Thyroid gland (tissue), 4 donors: Measurements from ENCODE around the gene TBX21. TPM values are rescaled to one million over a fixed set of nuclear protein-coding genes. Genes with fewer than 3 reads are reported as not detected.

Source experiments
- DNase-seq, 2 donors: peaks; one replicate each; pipeline ENCODE4 v3.0.0-alpha.2; 2019
- H3K27ac ChIP-seq, 3 donors: fragments of 200-600 bp; sonication (generic); 1 replicate in 2 of 3; 2 replicates in 1 of 3; pipeline ENCODE4 v1.5.1; 2016 to 2019; ENCODE audit warnings: mild to moderate bottlenecking in 1 of 3, moderate library complexity in 1 of 3
- H3K27me3 ChIP-seq: fragments of 200-600 bp; sonication (generic); one replicate; pipeline ENCODE4 v1.5.1; 2019
- H3K36me3 ChIP-seq, 2 donors: fragments of 200-600 bp; sonication (generic); one replicate each; pipeline ENCODE4 v1.5.1; 2016 to 2019
- H3K4me1 ChIP-seq, 2 donors: fragments of 200-600 bp; sonication (generic); one replicate each; pipeline ENCODE4 v1.5.1; 2017 to 2019
- H3K4me3 ChIP-seq, 3 donors: fragments of 200-600 bp; sonication (generic); replicated peaks in 1 of 3; 1 replicate in 2 of 3; 2 replicates in 1 of 3; pipeline ENCODE4 v1.5.1; 2016; ENCODE audit warnings: mild to moderate bottlenecking in 1 of 3
- H3K9me3 ChIP-seq: fragments of 200-600 bp; sonication (generic); one replicate; pipeline ENCODE4 v1.5.1; 2017
- POLR2A ChIP-seq, 2 donors: fragments of 450-650 bp; IDR thresholded peaks; one replicate each; pipeline ENCODE4 v1.6.1; 2017; ENCODE audit warnings: antibody characterized with exemption in 2 of 2, mild to moderate bottlenecking in 2 of 2, moderate library complexity in 1 of 2
- WGBS, 2 donors: methylation state at CpG; one replicate each; pipeline ENCODE4 v1.1.5; 2017; 5-methylcytosine and 5-hydroxymethylcytosine counted together
- intact Hi-C: fragments of 100-400 bp; cut with DNase I; formaldehyde crosslinking; loops from one replicate; pipeline ENCODE4 v1.15.1; 2023
- total RNA-seq, 4 donors: library from RNA; depleted of rRNA; stranded (reverse); fragments of >200 nt; gene quantifications; one replicate each; pipeline ENCODE4 v1.2.3, GENCODE V29; 2016
- TF ChIP-seq, protein P1 (sequence below), 6 experiments: fragments of 200-600 bp in 3 of 6; fragments of 450-650 bp in 3 of 6; sonication (generic) in 3 of 6; IDR thresholded peaks; one replicate each; pipeline ENCODE4 v1.5.1; 2016 to 2019; ENCODE audit warnings: antibody characterized with exemption in 6 of 6, mild to moderate bottlenecking in 2 of 6, inconsistent platforms in 1 of 6, moderate library complexity in 1 of 6

The TBX21 gene
- total RNA-seq, 4 donors from 2014 or later, result 0.40 to 2.9 (median 0.87) TPM

DNA sequence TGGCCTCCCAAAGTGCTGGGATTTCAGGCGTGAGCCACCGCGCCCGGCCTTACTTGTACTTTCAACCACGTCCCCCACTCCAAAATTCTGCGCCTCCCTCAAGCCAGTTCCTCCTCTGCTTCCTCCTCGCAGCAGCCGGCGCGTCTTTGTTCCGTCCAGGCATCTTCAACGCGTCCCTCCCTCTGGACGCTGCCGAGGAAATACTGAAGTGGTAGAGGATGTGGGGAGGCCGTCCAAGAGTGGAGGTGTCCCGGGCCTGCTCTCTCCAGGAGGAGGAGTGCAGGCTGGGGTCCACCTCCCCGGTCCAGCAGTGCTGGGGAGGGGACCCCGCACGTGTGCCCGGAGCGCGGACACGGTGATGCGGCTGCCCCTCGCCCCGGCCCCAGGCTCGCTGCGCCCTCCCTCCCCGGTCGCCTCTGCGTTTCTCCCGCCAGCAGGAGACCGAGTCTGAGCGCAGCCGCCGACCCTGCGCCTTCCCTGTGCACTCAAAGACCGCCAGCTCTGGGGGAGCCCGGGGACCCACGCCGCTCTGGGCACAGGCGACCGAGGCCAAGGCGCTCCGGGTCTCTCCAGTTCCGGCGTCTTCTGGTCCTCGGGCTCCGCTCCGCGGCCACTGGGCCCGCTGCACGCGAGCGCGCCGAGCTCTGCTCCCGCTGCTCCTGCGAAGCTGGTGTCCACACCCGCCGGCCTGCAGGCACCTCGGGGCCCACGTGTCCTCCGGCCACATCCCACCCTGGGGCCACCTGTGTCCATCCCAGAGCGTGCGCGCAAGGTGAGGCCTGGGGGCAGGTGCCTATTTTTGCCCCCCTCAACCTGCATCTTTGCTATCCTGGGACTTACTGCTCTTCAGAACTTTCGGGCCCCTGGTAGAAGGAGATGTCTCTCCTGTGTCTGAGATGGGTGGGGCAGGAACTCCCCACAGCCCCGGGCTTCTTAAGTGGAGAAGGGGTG lies 56.9 kb downstream of the TBX21 start:
- Histone ChIP-seq H3K36me3 (no peaks in the 10 kb centered on the region), H3K27me3 (peaks cover 11% of the 10 kb centered on the region), H3K4me3 (peak overlapping the region in 1 of 3 donors; percentile 1), H3K27ac (no peak overlapping the region), H3K9me3 (no peaks in the 10 kb centered on the region), H3K4me1 (peaks cover 0 to 8% of the 10 kb centered on the region in 2 donors)
- intact Hi-C loops, result no loop called here
- peak; percentile 46 to 50 for DNase-seq
- TF ChIP-seq POLR2A (IDR thresholded peaks at IDR 0.05), result no peak
- TF ChIP-seq, protein P1, sequence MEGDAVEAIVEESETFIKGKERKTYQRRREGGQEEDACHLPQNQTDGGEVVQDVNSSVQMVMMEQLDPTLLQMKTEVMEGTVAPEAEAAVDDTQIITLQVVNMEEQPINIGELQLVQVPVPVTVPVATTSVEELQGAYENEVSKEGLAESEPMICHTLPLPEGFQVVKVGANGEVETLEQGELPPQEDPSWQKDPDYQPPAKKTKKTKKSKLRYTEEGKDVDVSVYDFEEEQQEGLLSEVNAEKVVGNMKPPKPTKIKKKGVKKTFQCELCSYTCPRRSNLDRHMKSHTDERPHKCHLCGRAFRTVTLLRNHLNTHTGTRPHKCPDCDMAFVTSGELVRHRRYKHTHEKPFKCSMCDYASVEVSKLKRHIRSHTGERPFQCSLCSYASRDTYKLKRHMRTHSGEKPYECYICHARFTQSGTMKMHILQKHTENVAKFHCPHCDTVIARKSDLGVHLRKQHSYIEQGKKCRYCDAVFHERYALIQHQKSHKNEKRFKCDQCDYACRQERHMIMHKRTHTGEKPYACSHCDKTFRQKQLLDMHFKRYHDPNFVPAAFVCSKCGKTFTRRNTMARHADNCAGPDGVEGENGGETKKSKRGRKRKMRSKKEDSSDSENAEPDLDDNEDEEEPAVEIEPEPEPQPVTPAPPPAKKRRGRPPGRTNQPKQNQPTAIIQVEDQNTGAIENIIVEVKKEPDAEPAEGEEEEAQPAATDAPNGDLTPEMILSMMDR (IDR thresholded peaks at IDR 0.05), result peak in 5 of 6 experiments; percentile 14 to 48 (median 21)
- 6 to 11% methylated on average over 21 to 22 of the region's 70 CpGs for WGBS, 2 donors

DNA sequence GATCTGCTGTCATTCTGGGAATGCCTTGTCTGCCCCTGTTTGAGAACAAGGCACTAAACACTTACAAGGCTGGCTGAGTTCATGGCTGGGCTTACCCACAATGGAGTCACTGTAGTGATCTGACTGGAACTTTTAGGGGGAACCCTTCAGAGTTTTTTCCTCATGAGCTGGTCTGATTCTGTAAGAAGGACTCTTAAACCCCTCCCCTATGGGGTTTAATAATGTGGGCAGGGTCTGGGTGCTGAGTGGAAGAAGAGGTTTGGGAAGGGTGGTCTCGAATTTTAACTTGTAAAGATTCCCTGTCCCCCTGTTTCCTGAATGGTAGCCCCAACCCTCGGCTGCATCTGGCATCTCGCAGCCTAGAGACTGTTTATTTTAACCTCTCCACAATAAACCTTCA lies 58.0 kb downstream of the TBX21 start:
- Histone ChIP-seq H3K36me3 (no peaks in the 10 kb centered on the region), H3K27ac (no peak overlapping the region), H3K9me3 (no peaks in the 10 kb centered on the region), H3K27me3 (peaks cover 11% of the 10 kb centered on the region), H3K4me3 (no peak overlapping the region), H3K4me1 (peaks cover 0 to 8% of the 10 kb centered on the region in 2 donors)
- intact Hi-C loops, result no loop called here
- 40 to 45% methylated on average over 3 of the region's 3 CpGs for WGBS, 2 donors
- TF ChIP-seq, protein P1 (IDR thresholded peaks at IDR 0.05), result no peak
- TF ChIP-seq POLR2A (IDR thresholded peaks at IDR 0.05), result no peak
- no peak for DNase-seq

DNA sequence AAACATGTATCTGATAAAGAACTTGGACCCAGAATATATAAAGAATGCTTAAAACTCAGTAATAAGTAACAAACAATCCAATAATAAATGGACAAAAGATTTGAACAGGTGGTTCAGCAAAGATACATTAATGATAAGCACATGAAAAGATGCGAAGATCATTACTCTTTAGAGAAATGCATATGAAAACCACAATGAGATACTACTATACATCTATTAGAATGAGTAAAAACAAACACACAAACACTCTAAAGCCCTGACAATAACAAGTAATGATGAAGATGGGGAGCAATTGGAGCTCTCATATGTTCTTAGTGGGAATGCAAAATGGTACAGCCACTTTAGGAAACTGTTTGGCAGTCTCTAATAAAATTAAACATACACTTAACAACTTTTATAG lies 59.4 kb downstream of the TBX21 start:
- intact Hi-C loops, result no loop called here
- WGBS, 2 donors, result 69 to 80% methylated on average over 1 of the region's 1 CpG
- no peak for DNase-seq

DNA sequence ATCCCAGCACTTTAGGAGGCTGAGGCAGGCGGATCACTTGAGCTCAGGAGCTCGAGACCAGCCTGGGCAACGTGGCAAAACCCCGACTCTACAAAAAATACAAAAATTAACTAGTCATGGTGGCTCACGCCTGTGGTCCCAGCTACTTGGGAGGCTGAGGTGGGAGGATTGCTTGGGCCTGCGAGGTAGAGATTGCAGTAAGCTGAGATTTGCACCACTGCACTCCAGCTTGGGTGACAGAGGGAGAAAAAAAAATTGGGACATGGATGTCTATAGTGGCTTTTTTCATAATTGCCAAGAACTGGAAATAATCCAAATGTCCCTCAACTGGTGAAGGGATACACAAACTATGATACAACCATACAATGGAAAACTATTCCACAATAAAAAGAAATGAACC lies 59.9 kb downstream of the TBX21 start:
- Histone ChIP-seq H3K27me3 (peaks cover 11% of the 10 kb centered on the region), H3K4me3 (no peak overlapping the region), H3K36me3 (no peaks in the 10 kb centered on the region), H3K9me3 (no peaks in the 10 kb centered on the region), H3K4me1 (peaks cover 0 to 8% of the 10 kb centered on the region in 2 donors), H3K27ac (no peak overlapping the region)
- intact Hi-C loops, result no loop called here
- no peak for TF ChIP-seq POLR2A (IDR thresholded peaks at IDR 0.05)
- TF ChIP-seq, protein P1 (IDR thresholded peaks at IDR 0.05), result no peak
- DNase-seq, result no peak
- WGBS, 2 donors, result 65 to 67% methylated on average over 6 of the region's 6 CpGs

More for the DNA sequence above, 59.4 kb downstream of the TBX21 start:
- no peak for TF ChIP-seq POLR2A (IDR thresholded peaks at IDR 0.05)
- TF ChIP-seq, protein P1 (IDR thresholded peaks at IDR 0.05), result no peak
- H3K4me3 ChIP-seq, result no peak overlapping the region
- H3K27ac ChIP-seq, result no peak overlapping the region
- no peaks in the 10 kb centered on the region for H3K36me3 ChIP-seq
- H3K27me3 ChIP-seq, result peaks cover 11% of the 10 kb centered on the region
- no peaks in the 10 kb centered on the region for H3K9me3 ChIP-seq
- peaks cover 0 to 8% of the 10 kb centered on the region in 2 donors for H3K4me1 ChIP-seq

Other genes with a start within 250 kb of the TBX21 start
- 100 to 1,000 TPM in 3 of 4 donors, 10 to 100 TPM in 1; 78.9 to 150 (median 111) TPM for gene NPEPPS, start 202.1 kb upstream of the TBX21 start, total RNA-seq
- 100 to 1,000 TPM; 134 to 207 (median 170) TPM for gene KPNB1, start 83.3 kb upstream of the TBX21 start, total RNA-seq
- 10 to 100 TPM in 2 of 4 donors, 1 to 10 TPM in 2; 8.2 to 11.0 (median 10.0) TPM for gene TBKBP1, start 39.1 kb upstream of the TBX21 start, total RNA-seq
- 10 to 100 TPM; 12.7 to 18.0 (median 14.7) TPM for gene OSBPL7, start 88.6 kb downstream of the TBX21 start, total RNA-seq
- gene MRPL10, start 98.3 kb downstream of the TBX21 start, total RNA-seq, result 10 to 100 TPM; 36.1 to 51.9 (median 39.1) TPM
- 1 to 10 TPM in 2 of 4 donors, under 1 TPM in 1, not detected in 1; 0.44 to 3.2 (median 2.0) TPM for gene LRRC46, start 98.4 kb downstream of the TBX21 start, total RNA-seq
- gene SCRN2, start 108.0 kb downstream of the TBX21 start, total RNA-seq, result 10 to 100 TPM; 37.0 to 71.5 (median 49.1) TPM
- 1 to 10 TPM in 1 of 4 donors, under 1 TPM in 3; 0.56 to 5.9 (median 0.96) TPM for gene SP6, start 117.9 kb downstream of the TBX21 start, total RNA-seq
- gene SP2, start 163.0 kb downstream of the TBX21 start, total RNA-seq, result 10 to 100 TPM in 3 of 4 donors, 1 to 10 TPM in 1; 7.1 to 14.1 (median 12.3) TPM
- 100 to 1,000 TPM in 1 of 4 donors, 10 to 100 TPM in 3; 47.3 to 103 (median 78.9) TPM for gene PNPO, start 208.3 kb downstream of the TBX21 start, total RNA-seq
- gene PRR15L, start 224.6 kb downstream of the TBX21 start, total RNA-seq, result 100 to 1,000 TPM in 3 of 4 donors, 10 to 100 TPM in 1; 63.6 to 150 (median 127) TPM
- 100 to 1,000 TPM; 165 to 221 (median 193) TPM for gene CDK5RAP3, start 237.9 kb downstream of the TBX21 start, total RNA-seq